Measurements from ENCODE around the gene EHMT1.

EHMT1 gene

DNA sequence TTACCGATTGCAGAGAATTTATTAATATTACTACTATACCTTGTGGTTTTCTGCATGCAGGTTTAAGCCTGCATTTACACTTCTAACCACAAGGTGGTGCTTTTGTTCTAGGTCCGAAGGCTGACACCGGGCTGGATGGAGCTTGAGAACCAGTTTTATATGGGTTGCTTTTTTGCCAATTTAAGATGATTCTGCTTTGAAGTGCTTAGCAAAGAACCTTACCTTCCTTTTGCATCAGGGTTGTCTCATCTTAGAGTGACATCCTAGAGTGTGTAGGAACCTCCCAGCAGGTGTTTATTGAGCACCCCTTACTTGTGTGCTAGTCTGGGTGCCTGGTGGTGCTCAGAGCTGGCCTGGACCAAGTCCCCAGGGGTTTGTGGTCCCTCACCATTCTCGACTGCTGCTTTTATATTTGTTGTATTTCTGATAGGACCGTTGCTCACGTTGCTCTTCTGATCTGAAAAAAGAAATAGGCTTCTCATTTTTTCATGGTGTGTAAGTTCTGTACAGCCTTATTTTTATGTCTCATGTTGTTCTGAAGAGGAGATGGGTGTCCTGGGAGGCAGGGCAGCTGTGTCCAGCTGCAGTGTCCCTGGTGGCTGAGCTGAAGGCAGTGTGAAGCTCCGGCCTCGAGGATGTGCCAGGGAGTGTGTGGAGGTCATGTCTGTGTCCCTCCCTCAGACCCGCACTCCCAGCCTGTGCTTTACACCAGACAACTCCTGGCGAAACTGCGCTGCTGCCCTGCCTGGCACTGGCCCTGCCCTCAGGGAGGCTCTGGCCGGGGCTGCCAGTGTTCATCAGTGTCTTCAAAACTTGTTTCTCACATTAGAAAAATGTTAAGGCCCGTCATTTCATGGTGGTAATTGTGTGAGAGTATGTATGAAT is 54.3 kb downstream of the EHMT1 start:
- Histone ChIP-seq H3K4me3 (IDR thresholded peaks at IDR 0.05; ENCODE audit: insufficient read depth, low read depth, low read length) (no peak overlapping the region), H3K27ac (no peak overlapping the region), H2AFZ (ENCODE audit: low read depth) (no peak overlapping the region), H4K20me1 (ENCODE audit: insufficient read depth) (no peaks in the 10 kb centered on the region), H3K79me2 (ENCODE audit: insufficient read depth, low read depth) (peaks cover 48% of the 10 kb centered on the region), H3K27me3 (ENCODE audit: insufficient read depth, low read depth) (no peaks in the 10 kb centered on the region), H3K4me2 (no peak overlapping the region), H3K36me3 (ENCODE audit: insufficient read depth) (no peaks in the 10 kb centered on the region), H3K9ac (no peak overlapping the region), H3K4me1 (ENCODE audit: low read depth, poor library complexity, severe bottlenecking) (peaks cover 18% of the 10 kb centered on the region)
- TF ChIP-seq, protein P1, sequence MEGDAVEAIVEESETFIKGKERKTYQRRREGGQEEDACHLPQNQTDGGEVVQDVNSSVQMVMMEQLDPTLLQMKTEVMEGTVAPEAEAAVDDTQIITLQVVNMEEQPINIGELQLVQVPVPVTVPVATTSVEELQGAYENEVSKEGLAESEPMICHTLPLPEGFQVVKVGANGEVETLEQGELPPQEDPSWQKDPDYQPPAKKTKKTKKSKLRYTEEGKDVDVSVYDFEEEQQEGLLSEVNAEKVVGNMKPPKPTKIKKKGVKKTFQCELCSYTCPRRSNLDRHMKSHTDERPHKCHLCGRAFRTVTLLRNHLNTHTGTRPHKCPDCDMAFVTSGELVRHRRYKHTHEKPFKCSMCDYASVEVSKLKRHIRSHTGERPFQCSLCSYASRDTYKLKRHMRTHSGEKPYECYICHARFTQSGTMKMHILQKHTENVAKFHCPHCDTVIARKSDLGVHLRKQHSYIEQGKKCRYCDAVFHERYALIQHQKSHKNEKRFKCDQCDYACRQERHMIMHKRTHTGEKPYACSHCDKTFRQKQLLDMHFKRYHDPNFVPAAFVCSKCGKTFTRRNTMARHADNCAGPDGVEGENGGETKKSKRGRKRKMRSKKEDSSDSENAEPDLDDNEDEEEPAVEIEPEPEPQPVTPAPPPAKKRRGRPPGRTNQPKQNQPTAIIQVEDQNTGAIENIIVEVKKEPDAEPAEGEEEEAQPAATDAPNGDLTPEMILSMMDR (conservative IDR thresholded peaks at IDR 0.05; ENCODE audit: low read depth, low read length) = peak; percentile 89

DNA sequence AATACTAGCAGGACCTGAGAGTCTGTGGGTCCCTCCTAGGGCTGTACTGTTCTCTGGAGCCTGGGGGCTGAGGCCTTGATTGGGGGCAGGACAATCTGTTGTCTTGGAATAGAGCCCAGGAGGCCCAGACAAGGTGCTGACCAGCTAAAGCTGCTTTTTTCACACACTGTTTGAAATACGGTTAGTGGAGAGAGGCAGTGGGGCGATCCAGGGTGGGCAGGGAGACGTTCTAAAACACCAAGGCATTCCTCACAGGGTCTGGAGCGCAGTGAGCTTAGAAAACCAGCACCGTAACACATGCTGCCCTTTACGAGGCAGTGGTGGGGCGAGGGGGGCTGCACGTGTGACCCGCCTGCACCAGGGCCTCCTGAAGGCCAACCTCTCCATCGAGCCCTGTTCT is 55.1 kb downstream of the EHMT1 start:
- no peaks in the 10 kb centered on the region for H3K27me3 ChIP-seq (ENCODE audit: insufficient read depth, low read depth)
- H3K4me2 ChIP-seq = no peak overlapping the region
- H2AFZ ChIP-seq (ENCODE audit: low read depth) = no peak overlapping the region
- H3K36me3 ChIP-seq (ENCODE audit: insufficient read depth) = no peaks in the 10 kb centered on the region
- H3K9ac ChIP-seq = no peak overlapping the region
- TF ChIP-seq, protein P1 (conservative IDR thresholded peaks at IDR 0.05; ENCODE audit: low read depth, low read length) = no peak
- no peak overlapping the region for H3K4me3 ChIP-seq (IDR thresholded peaks at IDR 0.05; ENCODE audit: insufficient read depth, low read depth, low read length)
- peaks cover 46% of the 10 kb centered on the region for H3K79me2 ChIP-seq (ENCODE audit: insufficient read depth, low read depth)
- H3K4me1 ChIP-seq (ENCODE audit: low read depth, poor library complexity, severe bottlenecking) = peaks cover 25% of the 10 kb centered on the region
- no peak overlapping the region for H3K27ac ChIP-seq
- no peaks in the 10 kb centered on the region for H4K20me1 ChIP-seq (ENCODE audit: insufficient read depth)

DNA sequence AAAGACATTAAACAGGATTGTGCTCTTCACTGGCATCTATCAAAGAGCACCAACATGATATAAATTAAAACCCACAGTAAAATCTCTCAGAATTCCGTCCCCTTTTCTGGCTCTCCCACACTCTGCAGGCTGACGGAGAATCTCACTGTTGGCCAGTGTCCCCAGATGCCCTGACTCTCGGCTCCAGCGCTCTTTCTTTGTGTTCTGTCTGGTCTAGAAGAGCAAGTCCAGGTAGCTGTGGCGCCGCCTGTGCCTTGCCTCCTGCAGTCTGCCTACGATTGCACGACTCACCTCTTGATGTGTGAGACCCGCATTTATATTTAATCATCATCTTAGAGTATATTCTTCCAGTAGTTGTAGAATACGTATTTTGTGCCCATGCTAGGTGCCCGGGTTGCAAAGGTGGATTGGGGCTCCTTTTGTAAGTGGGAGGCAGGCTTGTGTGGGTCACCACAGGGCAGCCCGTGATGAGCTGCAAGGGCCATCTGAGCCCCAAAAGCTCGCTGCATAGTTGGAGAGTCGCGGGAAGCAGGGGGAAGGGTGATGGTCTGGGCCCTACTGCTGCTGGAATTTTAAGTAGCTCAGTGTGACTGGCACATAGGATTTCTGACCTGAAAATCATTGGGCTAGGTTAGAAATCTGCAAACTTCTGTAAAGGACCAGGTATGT is 55.6 kb downstream of the EHMT1 start:
- H3K79me2 ChIP-seq (ENCODE audit: insufficient read depth, low read depth) = peaks cover 46% of the 10 kb centered on the region
- H3K4me2 ChIP-seq = no peak overlapping the region
- no peak overlapping the region for H3K4me3 ChIP-seq (IDR thresholded peaks at IDR 0.05; ENCODE audit: insufficient read depth, low read depth, low read length)
- TF ChIP-seq, protein P1 (conservative IDR thresholded peaks at IDR 0.05; ENCODE audit: low read depth, low read length) = no peak
- H3K27ac ChIP-seq = no peak overlapping the region
- H3K9ac ChIP-seq = no peak overlapping the region
- H3K4me1 ChIP-seq (ENCODE audit: low read depth, poor library complexity, severe bottlenecking) = peaks cover 31% of the 10 kb centered on the region
- no peaks in the 10 kb centered on the region for H3K27me3 ChIP-seq (ENCODE audit: insufficient read depth, low read depth)
- no peak overlapping the region for H2AFZ ChIP-seq (ENCODE audit: low read depth)
- H4K20me1 ChIP-seq (ENCODE audit: insufficient read depth) = no peaks in the 10 kb centered on the region
- H3K36me3 ChIP-seq (ENCODE audit: insufficient read depth) = no peaks in the 10 kb centered on the region

DNA sequence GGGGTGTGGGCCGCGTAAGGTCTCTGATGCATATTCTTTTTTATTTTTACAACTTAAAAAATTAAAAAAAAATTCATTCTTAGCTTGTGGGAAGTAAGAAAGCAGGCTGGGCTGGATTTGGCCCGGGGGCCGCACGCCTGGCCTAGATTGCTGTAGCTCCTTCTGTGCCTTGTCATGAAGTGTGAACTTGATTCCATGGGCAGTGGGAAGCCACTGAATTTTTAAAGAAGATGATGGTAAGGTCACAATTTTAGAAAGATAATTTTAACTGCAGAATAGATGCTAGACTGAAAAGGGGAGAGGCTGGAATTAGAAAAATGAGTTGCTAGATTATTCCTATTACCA is 56.1 kb downstream of the EHMT1 start:
- Histone ChIP-seq H2AFZ (ENCODE audit: low read depth) (no peak overlapping the region), H3K4me2 (no peak overlapping the region), H3K9ac (no peak overlapping the region), H3K36me3 (ENCODE audit: insufficient read depth) (no peaks in the 10 kb centered on the region), H3K27me3 (ENCODE audit: insufficient read depth, low read depth) (no peaks in the 10 kb centered on the region), H3K4me3 (IDR thresholded peaks at IDR 0.05; ENCODE audit: insufficient read depth, low read depth, low read length) (no peak overlapping the region), H3K4me1 (ENCODE audit: low read depth, poor library complexity, severe bottlenecking) (peaks cover 36% of the 10 kb centered on the region), H3K27ac (no peak overlapping the region), H3K79me2 (ENCODE audit: insufficient read depth, low read depth) (peaks cover 50% of the 10 kb centered on the region), H4K20me1 (ENCODE audit: insufficient read depth) (no peaks in the 10 kb centered on the region)
- TF ChIP-seq, protein P1 (conservative IDR thresholded peaks at IDR 0.05; ENCODE audit: low read depth, low read length) = no peak

All from KMS-11 (cell line).